Measurements from ENCODE around the gene MINAR1. TPM values are rescaled to one million over a fixed set of nuclear protein-coding genes. Genes with fewer than 3 reads are reported as not detected.

The MINAR1 gene
- total RNA-seq, 1 donor from 2014 or later: 0.42 TPM

GRCh38 chr15:79436037-79436780 is 4.1 kb downstream of the MINAR1 start:
- intact Hi-C loops (cut with micrococcal nuclease): no loop called here
- Mint-ChIP-seq H3K36me3 (ENCODE audit: low read depth) (no peaks in the 10 kb centered on the region), H3K27ac (no peak overlapping the region), H3K27me3 (peaks cover 39% of the 10 kb centered on the region), H3K4me3 (no peak overlapping the region), H3K4me1 (peaks cover 3% of the 10 kb centered on the region), H3K9me3 (no peaks in the 10 kb centered on the region)
- ATAC-seq (ENCODE audit: low read depth) (no peak), DNase-seq (no peak)
- no peak for TF ChIP-seq CTCF (IDR thresholded peaks at IDR 0.05)
- POLR2A ChIA-PET: no interaction called here
- CTCF ChIA-PET: no interaction called here

- H3K9me3 Mint-ChIP-seq: no peaks in the 10 kb centered on the region
- no peak overlapping the region for H3K27ac Mint-ChIP-seq
- H3K4me1 Mint-ChIP-seq: no peaks in the 10 kb centered on the region
- ChIA-PET POLR2A (no interaction called here), CTCF (no interaction called here)
- no peak for ATAC-seq (ENCODE audit: low read depth)
- H3K36me3 Mint-ChIP-seq (ENCODE audit: low read depth): no peaks in the 10 kb centered on the region
- intact Hi-C loops (cut with micrococcal nuclease): no loop called here
- DNase-seq: no peak
- no peak for TF ChIP-seq CTCF (IDR thresholded peaks at IDR 0.05)
- H3K4me3 Mint-ChIP-seq: no peak overlapping the region
- H3K27me3 Mint-ChIP-seq: peaks cover 34% of the 10 kb centered on the region
Observed at GRCh38 chr15:79437275-79438000, 5.3 kb downstream of the MINAR1 start.

GRCh38 chr15:79439236-79439635 is 7.1 kb downstream of the MINAR1 start:
- CTCF ChIA-PET: no interaction called here
- DNase-seq (no peak), ATAC-seq (ENCODE audit: low read depth) (no peak)
- POLR2A ChIA-PET: no interaction called here
- Mint-ChIP-seq H3K9me3 (no peaks in the 10 kb centered on the region), H3K27ac (no peak overlapping the region), H3K36me3 (ENCODE audit: low read depth) (no peaks in the 10 kb centered on the region), H3K4me3 (no peak overlapping the region), H3K4me1 (no peaks in the 10 kb centered on the region), H3K27me3 (peaks cover 17% of the 10 kb centered on the region)
- intact Hi-C loops (cut with micrococcal nuclease): no loop called here
- TF ChIP-seq CTCF (IDR thresholded peaks at IDR 0.05): no peak

- TF ChIP-seq CTCF (IDR thresholded peaks at IDR 0.05): no peak
- no peaks in the 10 kb centered on the region for H3K4me1 Mint-ChIP-seq
- no peak overlapping the region for H3K4me3 Mint-ChIP-seq
- no peak overlapping the region for H3K27ac Mint-ChIP-seq
- DNase-seq (no peak), ATAC-seq (ENCODE audit: low read depth) (no peak)
- H3K27me3 Mint-ChIP-seq: peaks cover 10% of the 10 kb centered on the region
- H3K36me3 Mint-ChIP-seq (ENCODE audit: low read depth): no peaks in the 10 kb centered on the region
- POLR2A ChIA-PET: no interaction called here
- intact Hi-C loops (cut with micrococcal nuclease): no loop called here
- H3K9me3 Mint-ChIP-seq: no peaks in the 10 kb centered on the region
- CTCF ChIA-PET: no interaction called here
Observed at GRCh38 chr15:79440355-79440908, 8.3 kb downstream of the MINAR1 start.

GRCh38 chr15:79442911-79443310 is 10.8 kb downstream of the MINAR1 start:
- peaks cover 4% of the 10 kb centered on the region for H3K27me3 Mint-ChIP-seq
- H3K36me3 Mint-ChIP-seq (ENCODE audit: low read depth): no peaks in the 10 kb centered on the region
- DNase-seq: no peak
- POLR2A ChIA-PET: no interaction called here
- H3K9me3 Mint-ChIP-seq: peaks cover 9% of the 10 kb centered on the region
- no peak overlapping the region for H3K27ac Mint-ChIP-seq
- intact Hi-C loops (cut with micrococcal nuclease): no loop called here
- no peaks in the 10 kb centered on the region for H3K4me1 Mint-ChIP-seq
- CTCF ChIA-PET: no interaction called here
- no peak for ATAC-seq (ENCODE audit: low read depth)
- no peak overlapping the region for H3K4me3 Mint-ChIP-seq
- no peak for TF ChIP-seq CTCF (IDR thresholded peaks at IDR 0.05)
